ENCODE results near the gene CTSA.
"Not testable (repeated sequence)": the region's sequence is repeated elsewhere in the genome, so short reads cannot be mapped to it uniquely, and the experiment has no call there.

CTSA gene

GRCh38 chr20:45867136-45867818, 23.9 kb upstream of the CTSA start:
- no peak for DNase-seq

- no peak for DNase-seq
Observed at GRCh38 chr20:45867819-45868176, 23.3 kb upstream of the CTSA start.

- no peak for DNase-seq
Observed at GRCh38 chr20:45872626-45873025, 18.5 kb upstream of the CTSA start.

- no peak for DNase-seq
Observed at GRCh38 chr20:45873409-45874103, 17.6 kb upstream of the CTSA start.

GRCh38 chr20:45874104-45874481, 17.0 kb upstream of the CTSA start:
- not testable (repeated sequence) for DNase-seq

- DNase-seq, result no peak
Observed at GRCh38 chr20:45874576-45874975, 16.6 kb upstream of the CTSA start.

- DNase-seq, result no peak
Observed at GRCh38 chr20:45878076-45878761, 12.9 kb upstream of the CTSA start.

GRCh38 chr20:45880988-45881788, 9.9 kb upstream of the CTSA start, which contains the start of gene ZSWIM1:
ZSWIM1 (plus strand) TSS chr20:45881227; CDS start chr20:45882593, 1,366 bp downstream.
- peak; percentile 95 to 98 (median 96) for DNase-seq

GRCh38 chr20:45882469-45883099, 8.6 kb upstream of the CTSA start:
- no peak for DNase-seq

- DNase-seq, result no peak
Observed at GRCh38 chr20:45883100-45883469, 8.1 kb upstream of the CTSA start.

- no peak for DNase-seq
Observed at GRCh38 chr20:45886590-45887345, 4.4 kb upstream of the CTSA start.

- DNase-seq, result no peak
Observed at GRCh38 chr20:45887346-45887715, 3.8 kb upstream of the CTSA start, which contains the start of gene SPATA25. SPATA25 (minus strand) TSS chr20:45887622; CDS start chr20:45887590, 32 bp downstream.

GRCh38 chr20:45888681-45889080, 2.5 kb upstream of the CTSA start:
- no peak for DNase-seq

GRCh38 chr20:45890077-45890984, 804 bp upstream of the CTSA start:
- DNase-seq, result peak in 2 of 4 experiments; percentile 15 to 22

GRCh38 chr20:45892049-45892825, 1.1 kb downstream of the CTSA start:
- no peak for DNase-seq

- no peak for DNase-seq
Observed at GRCh38 chr20:45892828-45893500, 1.8 kb downstream of the CTSA start.

- no peak for DNase-seq
Observed at GRCh38 chr20:45893831-45894230, 2.7 kb downstream of the CTSA start.

GRCh38 chr20:45894797-45895196, 3.7 kb downstream of the CTSA start:
- DNase-seq, result no peak

- no peak for DNase-seq
Observed at GRCh38 chr20:45896641-45897161, 5.6 kb downstream of the CTSA start.

Measured in activated naive CD4-positive, alpha-beta T cell (primary cell).